Activated T-cell treated with anti-CD3 and anti-CD28 coated beads for 48 hours (primary cell): ENCODE results near the gene NES.

Source experiments
- DNase-seq: peaks from one replicate; pipeline ENCODE4 v3.0.0-alpha.2; 2020; ENCODE audit warnings: low read depth

NES gene

GRCh38 chr1:156676820-156677615 is at the start of gene NES:
TSS of gene NES (minus strand) at chr1:156677407. CDS start at chr1:156677264, 143 bp downstream.
- no peak for DNase-seq

- peak; percentile 47 for DNase-seq
Observed at GRCh38 chr1:156726549-156727226, 49.5 kb upstream of the NES start.

GRCh38 chr1:156725683-156726280 is 48.6 kb upstream of the NES start:
- DNase-seq, result peak; percentile 76

- no peak for DNase-seq
Observed at GRCh38 chr1:156721535-156721934, 44.3 kb upstream of the NES start.

- no peak for DNase-seq
Observed at GRCh38 chr1:156721131-156721530, 43.9 kb upstream of the NES start.

- no peak for DNase-seq
Observed at GRCh38 chr1:156717351-156717750, 40.1 kb upstream of the NES start.

GRCh38 chr1:156714830-156715229 is 37.6 kb upstream of the NES start:
- DNase-seq, result no peak

- DNase-seq, result no peak
Observed at GRCh38 chr1:156712626-156713025, 35.4 kb upstream of the NES start.

- no peak for DNase-seq
Observed at GRCh38 chr1:156711011-156711817, 34.0 kb upstream of the NES start.

GRCh38 chr1:156709757-156710489 is 32.7 kb upstream of the NES start:
- no peak for DNase-seq

GRCh38 chr1:156709031-156709430 is 31.8 kb upstream of the NES start:
- DNase-seq, result no peak

GRCh38 chr1:156708218-156708661 is 31.0 kb upstream of the NES start:
- DNase-seq, result no peak

GRCh38 chr1:156707417-156708217 is 30.4 kb upstream of the NES start:
- no peak for DNase-seq

GRCh38 chr1:156706657-156707416 is 29.6 kb upstream of the NES start:
- no peak for DNase-seq

GRCh38 chr1:156705918-156706656 is 28.9 kb upstream of the NES start:
- DNase-seq, result peak; percentile 68

- no peak for DNase-seq
Observed at GRCh38 chr1:156705321-156705917, 28.2 kb upstream of the NES start, which contains the start of gene CRABP2. TSS of gene CRABP2 (minus strand) at chr1:156705583. CDS start at chr1:156705446, 137 bp downstream.

- DNase-seq, result peak; percentile 44
Observed at GRCh38 chr1:156704930-156705320, 27.7 kb upstream of the NES start.

GRCh38 chr1:156704166-156704711 is 27.0 kb upstream of the NES start:
- DNase-seq, result no peak
